Liver (tissue), 3 donors: ENCODE data around the gene SLC66A1.

Source experiments
- NR2F2 ChIP-seq: IDR thresholded peaks from 2 replicates; pipeline ENCODE4 v1.6.1; 2016; ENCODE audit warnings: antibody characterized with exemption
- TAF1 ChIP-seq: conservative IDR thresholded peaks from 2 replicates; pipeline ENCODE4 v1.6.1; 2016; ENCODE audit warnings: antibody characterized with exemption, mild to moderate bottlenecking
- TF ChIP-seq, protein P1 (sequence below): fragments of 150-350 bp; IDR thresholded peaks from 2 replicates; pipeline ENCODE4 v1.5.1; 2017; ENCODE audit warnings: improper control_type of control experiment, low read depth, low read length; ENCODE audit not compliant: missing input control
- TF ChIP-seq, protein P2 (sequence below): IDR thresholded peaks from 2 replicates; pipeline ENCODE4 v1.6.1; 2016; ENCODE audit warnings: antibody characterized with exemption, mild to moderate bottlenecking
- donor health status: healthy.
- donor health status: healthy.

DNA sequence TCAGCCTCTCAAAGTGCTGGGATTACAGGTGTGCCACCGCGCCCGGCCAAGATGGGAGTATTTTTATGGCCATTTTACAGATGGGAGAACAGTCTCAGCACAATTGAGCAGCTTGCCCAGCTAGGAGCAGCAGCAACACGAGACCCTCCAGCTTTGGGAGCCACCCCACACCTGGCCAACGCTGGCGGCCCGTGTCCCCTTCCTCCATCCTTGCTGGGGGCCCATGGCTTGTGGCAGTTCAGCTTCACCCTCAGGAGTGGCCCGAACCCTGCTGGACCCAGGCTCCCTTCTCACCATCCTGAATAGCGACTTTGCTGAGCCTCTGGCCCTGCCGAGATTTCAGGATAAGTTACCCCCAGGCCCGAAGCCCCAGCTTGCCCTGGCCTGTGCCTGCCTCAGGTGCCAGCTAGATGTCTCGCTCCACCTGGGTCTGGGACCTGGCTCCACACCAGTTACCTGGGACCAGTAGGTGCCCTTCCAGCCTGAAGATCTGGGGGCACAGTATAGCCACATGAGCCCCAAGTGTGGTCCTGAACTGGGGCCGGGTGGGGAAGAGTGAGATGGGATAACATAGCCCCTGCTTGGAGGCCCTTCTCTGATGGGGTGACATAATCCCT lies 19.2 kb downstream of the SLC66A1 start:
- TF ChIP-seq, protein P1, sequence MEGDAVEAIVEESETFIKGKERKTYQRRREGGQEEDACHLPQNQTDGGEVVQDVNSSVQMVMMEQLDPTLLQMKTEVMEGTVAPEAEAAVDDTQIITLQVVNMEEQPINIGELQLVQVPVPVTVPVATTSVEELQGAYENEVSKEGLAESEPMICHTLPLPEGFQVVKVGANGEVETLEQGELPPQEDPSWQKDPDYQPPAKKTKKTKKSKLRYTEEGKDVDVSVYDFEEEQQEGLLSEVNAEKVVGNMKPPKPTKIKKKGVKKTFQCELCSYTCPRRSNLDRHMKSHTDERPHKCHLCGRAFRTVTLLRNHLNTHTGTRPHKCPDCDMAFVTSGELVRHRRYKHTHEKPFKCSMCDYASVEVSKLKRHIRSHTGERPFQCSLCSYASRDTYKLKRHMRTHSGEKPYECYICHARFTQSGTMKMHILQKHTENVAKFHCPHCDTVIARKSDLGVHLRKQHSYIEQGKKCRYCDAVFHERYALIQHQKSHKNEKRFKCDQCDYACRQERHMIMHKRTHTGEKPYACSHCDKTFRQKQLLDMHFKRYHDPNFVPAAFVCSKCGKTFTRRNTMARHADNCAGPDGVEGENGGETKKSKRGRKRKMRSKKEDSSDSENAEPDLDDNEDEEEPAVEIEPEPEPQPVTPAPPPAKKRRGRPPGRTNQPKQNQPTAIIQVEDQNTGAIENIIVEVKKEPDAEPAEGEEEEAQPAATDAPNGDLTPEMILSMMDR, result no peak
- no peak for TF ChIP-seq TAF1
- no peak for TF ChIP-seq NR2F2
- TF ChIP-seq, protein P2, sequence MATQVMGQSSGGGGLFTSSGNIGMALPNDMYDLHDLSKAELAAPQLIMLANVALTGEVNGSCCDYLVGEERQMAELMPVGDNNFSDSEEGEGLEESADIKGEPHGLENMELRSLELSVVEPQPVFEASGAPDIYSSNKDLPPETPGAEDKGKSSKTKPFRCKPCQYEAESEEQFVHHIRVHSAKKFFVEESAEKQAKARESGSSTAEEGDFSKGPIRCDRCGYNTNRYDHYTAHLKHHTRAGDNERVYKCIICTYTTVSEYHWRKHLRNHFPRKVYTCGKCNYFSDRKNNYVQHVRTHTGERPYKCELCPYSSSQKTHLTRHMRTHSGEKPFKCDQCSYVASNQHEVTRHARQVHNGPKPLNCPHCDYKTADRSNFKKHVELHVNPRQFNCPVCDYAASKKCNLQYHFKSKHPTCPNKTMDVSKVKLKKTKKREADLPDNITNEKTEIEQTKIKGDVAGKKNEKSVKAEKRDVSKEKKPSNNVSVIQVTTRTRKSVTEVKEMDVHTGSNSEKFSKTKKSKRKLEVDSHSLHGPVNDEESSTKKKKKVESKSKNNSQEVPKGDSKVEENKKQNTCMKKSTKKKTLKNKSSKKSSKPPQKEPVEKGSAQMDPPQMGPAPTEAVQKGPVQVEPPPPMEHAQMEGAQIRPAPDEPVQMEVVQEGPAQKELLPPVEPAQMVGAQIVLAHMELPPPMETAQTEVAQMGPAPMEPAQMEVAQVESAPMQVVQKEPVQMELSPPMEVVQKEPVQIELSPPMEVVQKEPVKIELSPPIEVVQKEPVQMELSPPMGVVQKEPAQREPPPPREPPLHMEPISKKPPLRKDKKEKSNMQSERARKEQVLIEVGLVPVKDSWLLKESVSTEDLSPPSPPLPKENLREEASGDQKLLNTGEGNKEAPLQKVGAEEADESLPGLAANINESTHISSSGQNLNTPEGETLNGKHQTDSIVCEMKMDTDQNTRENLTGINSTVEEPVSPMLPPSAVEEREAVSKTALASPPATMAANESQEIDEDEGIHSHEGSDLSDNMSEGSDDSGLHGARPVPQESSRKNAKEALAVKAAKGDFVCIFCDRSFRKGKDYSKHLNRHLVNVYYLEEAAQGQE, result no peak
